HuH-7 (cell line): Measurements from ENCODE around the gene KRTAP15-1.

Experiments
- DNase-seq: peaks from one replicate; pipeline ENCODE4 v3.0.0; 2011; ENCODE audit warnings: low spot score

KRTAP15-1 gene

DNA sequence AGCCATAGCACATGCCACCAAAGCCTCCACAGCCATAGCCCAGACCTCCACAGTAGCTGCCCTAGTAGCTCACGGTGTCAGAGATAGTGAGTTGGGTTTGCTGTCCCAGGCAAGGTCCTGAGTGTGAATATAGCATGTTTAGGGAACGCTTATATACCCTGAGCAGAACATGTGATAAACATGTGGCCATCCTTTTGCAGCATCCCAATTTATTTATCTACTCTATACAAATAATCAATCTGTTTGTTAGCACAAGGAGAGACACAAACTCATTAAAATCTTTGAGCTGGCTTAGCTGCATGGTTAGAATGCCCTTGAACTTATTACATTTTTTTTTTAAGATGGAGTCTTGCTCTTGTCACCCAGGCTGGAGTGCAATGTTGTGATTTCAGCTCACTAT lies 47.3 kb downstream of the KRTAP15-1 start, which contains the start of gene KRTAP19-2:
TSS of gene KRTAP19-2 (minus strand) at position 101 of the 400 bp plus-strand sequence. CDS start at position 13, 88 bp downstream.
- DNase-seq: no peak
